ENCODE results near the gene WWOX.

WWOX gene

DNA sequence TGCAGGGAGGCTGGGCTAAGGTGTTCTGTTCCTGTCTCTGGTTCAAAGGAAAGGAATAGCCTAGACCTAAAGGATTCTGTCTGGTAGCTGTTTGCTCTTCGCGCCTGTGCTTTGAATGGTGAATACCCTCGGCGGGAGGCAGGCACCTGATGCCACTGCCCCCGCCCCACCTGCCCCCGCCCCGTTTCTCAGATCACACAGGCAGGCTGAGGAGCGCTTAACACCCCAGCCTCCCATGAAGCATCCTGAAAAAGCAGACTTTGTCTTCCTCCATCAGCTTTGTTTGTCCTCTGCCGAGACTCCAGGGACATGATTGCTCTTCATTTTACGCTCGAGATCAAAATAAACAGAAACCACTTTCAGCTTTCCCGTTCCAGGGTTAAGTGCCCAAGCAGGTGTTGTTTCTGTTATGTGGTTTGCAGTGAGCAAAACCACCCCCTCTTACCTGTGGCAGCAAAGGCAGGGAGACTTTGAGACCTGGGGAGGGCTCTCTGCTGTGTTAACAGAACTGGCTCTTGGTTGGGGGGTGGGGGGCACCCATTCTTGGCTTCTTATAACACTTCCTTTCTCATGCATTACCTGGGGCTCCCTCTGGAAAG, 452.1 kb downstream of the WWOX start:
- DNase-seq: no peak

DNA sequence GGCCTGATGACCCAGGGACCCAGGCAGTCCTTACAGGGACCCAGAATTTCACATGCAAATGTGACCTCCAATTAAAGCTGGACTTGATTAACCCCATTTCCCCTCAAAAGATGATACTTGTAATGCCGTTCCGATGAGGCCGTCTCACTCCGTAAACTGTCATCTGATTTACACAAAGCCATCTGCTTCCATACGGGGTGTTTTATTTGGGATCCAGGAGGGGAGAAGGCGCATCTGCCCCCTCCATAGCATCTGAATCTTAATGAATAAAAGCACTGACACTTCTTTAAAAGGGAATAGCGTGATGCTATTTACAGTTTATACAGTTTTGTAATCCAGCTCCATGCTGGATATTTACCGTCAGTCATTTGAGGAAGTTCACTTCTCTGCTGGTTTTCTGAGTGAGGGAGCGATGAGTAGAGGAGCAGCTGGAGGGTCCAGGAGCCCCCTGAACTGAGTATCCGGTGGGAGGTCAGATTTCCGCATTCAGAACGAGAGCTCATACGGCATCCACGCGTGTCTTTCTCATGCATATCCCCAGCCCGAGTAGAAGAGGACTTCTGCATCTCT, 452.7 kb downstream of the WWOX start:
- DNase-seq: no peak

GRCh38 chr16:78552716-78553115, 453.3 kb downstream of the WWOX start:
- no peak for DNase-seq

DNA sequence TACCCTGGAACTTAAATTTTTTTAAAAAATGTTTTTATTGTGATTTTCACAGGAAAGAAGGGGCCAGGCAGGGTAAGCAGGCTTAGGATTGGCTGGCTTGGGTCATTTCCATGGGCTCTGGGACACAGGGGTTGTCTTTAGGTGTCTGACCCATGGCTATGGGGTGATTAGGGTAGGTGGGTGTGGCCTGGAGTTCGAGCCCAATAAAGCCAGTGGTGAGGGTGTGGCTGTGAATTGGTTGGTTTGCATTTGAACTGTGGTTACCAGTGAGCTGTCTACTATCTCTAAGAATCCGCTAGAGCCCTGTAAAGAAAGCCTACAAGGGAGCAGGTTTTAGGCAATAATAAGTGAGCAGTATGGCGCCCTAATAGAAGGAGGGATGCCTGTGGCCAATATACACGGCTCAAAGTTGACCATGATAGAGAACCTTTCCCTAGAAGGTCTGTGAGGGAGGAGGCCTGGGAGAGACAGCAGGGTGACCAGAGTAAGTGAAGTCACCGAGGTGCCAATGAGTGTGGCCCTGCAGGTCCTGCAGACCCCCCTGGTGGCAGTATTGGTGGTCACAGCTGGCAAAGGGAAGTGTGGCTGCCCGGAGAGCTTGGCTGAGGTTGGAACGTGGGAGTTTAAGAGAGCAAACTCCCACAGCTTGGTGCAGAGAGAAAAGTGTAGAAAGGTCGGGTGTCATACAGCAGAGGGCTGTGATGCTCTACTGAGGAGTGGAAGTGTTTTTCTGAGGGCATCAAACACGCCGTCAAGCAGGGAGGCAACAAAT, 454.0 kb downstream of the WWOX start:
- DNase-seq: no peak

- DNase-seq: no peak
Observed at GRCh38 chr16:78556421-78556820, 457.0 kb downstream of the WWOX start.

- DNase-seq: no peak
Observed at GRCh38 chr16:78560997-78561396, 461.5 kb downstream of the WWOX start.

DNA sequence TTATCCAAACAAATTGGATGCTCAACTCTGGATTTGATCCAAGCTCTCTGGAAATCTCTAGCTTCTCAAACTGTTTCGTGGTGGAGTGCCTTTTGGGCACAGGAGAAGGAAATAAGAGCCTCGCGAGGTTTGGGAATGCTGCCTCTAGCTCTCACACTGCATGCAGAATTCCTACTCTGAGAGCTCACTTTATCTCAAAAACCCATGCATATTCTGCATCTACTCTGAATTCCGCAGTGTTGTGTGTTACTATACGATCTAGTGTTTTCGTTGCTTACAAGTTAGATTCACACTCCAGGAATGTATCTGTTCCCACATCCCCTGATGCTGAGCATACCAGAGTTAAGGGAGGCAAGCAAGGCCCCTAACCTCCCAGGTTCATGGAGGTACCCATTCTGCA, 462.7 kb downstream of the WWOX start:
- DNase-seq: no peak

GRCh38 chr16:78562650-78563049, 463.2 kb downstream of the WWOX start:
- DNase-seq: no peak

DNA sequence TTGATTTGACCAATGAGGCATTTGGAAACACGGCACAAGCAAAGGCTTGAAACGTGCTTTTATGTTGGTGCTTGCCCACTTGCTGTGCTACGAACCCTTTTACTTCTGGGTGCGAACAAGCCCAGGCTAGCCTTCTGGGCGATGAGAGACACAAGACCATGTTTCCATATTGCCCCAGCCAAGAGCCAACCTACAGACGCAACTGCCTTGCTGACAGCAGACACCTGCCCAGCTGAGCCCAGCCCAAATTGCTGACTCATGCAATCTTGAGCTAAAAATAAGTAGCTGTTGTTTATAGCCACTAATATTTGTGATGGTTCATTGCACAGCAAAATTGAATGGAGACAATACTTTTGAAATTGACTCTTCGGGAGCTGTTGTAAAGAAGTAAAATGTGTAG, 464.5 kb downstream of the WWOX start:
- no peak for DNase-seq

- no peak for DNase-seq
Observed at GRCh38 chr16:78566397-78567073, 467.1 kb downstream of the WWOX start.

DNA sequence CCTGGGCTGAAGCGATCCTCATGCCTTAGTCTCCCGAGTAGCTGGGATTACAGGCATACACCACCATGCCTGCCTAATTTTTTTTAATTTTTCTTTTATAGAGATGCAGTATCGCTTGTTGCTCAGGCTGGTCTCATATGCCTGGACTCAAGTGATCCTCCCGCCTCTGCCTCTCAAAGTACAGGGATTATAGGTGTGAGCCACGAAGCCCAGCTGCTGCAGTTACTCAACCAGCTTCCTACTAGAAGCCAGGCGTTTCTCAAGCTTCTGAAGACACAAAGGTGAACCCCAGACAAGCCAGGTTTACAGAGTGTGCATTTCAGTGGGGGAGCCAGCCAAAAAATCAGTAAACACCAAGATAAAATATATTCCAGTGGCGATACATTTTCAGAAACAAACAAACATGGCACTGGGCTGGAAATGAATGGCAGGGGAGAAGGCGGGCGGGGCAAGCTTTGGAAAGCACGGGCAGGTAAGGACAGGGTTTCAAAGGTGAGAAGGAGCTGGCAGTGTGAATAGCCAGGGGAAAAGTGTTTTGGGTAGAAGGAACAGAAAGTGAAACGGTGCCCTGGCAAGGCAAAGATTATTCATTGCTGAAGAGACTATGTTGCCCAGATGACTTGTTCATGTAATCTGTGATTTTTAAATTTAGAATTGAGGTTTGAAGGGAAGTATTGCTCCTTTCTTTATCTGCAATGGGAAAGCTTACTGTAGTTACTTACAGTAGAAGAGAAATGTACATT, 471.1 kb downstream of the WWOX start:
- no peak for DNase-seq

DNA sequence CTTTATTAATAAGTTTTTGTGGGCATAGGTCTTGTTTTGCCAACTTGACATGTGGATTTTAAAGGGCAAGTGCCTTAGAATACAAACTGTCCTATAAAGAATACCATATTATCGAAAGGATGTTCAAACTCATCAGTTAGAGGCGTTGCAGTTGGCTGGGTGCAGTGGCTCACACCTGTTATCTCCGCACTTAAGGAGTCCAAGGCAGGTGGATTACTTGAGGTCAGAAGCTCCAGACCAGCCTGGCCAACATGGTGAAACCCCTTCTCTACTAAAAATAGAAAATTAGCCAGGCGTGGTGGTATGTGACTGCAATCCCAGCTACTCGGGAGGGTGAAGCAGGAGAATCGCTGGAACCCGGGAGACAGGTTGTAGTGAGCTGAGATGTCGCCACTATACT, 472.0 kb downstream of the WWOX start:
- no peak for DNase-seq

- no peak for DNase-seq
Observed at GRCh38 chr16:78571898-78572358, 472.5 kb downstream of the WWOX start.

DNA sequence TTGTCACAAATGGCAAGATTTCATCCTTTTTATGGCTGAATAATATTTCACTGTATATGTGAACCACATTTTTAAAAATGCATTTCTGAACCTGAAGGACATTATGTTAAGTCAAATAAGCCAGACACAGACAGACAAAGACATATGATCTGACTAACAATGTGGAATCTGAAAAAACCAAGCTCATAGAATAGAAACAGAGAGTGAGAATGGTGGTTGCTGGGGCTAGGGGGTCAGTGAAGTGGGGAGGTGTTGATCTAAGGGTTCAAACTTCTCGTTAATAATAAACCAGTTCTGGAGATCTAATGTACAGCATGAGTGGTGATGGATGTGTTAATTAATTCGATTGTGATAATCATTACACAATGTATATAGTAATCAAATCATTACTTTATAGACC, 475.1 kb downstream of the WWOX start:
- no peak for DNase-seq

DNA sequence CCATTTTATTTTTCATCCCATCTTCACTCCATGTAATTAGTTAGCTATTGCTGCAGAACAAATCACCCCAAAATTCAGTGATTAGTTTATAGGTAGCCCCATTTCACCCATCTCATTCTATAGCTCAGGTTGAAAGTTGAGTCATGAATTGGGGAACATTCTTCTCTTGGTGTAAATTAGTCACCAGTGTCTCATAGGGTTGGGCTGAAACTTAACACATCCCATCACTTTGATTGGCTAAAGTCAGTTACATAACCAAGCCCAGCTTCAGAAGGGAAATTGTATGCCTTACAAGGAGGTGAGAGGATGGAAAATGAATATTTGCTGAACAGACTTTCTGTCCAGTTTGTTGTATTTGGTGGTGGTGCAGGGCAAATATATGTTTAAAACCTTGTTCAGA, 477.5 kb downstream of the WWOX start:
- no peak for DNase-seq

DNA sequence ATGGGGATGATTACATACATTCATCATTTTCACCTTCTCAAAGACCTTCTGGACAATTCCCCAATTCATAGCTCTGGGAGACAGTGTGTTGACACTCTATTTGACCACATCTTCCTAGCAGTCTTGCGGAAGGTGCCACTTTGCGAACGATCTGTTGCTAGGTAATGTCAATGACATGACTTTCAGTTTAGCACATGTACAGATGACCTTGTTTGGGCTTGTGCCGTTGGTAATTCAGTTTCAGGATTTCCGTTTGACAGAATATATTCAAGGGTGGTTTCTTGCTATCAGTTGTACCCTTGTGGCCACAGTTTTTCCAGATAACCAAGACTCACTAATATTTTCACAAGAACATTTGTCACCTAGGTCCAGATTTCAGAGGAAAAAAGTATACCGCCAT, 478.2 kb downstream of the WWOX start:
- no peak for DNase-seq

DNA sequence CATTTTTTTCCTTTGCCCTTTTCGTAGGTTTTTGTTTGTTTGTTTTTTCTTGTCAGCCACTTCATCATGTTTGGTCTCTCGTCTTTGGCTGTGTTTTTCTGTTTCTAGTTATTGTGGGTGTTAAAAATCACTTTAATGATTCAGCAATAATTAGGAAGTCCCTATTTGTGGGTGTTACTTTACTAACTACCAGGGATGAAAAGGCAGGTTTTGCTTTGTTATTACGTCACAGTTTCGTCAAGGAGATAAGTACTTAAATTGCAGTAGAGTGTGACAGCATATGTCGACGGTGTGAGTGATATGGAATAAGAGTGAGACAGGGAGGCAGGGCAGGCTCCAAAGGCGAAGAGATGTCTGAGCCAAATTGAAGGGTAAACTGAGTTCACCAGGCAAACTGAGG, 479.6 kb downstream of the WWOX start:
- DNase-seq: no peak

- no peak for DNase-seq
Observed at GRCh38 chr16:78583441-78583840, 484.0 kb downstream of the WWOX start.

- DNase-seq: no peak
Observed at GRCh38 chr16:78584213-78584860, 484.9 kb downstream of the WWOX start.

GRCh38 chr16:78584991-78585390, 485.5 kb downstream of the WWOX start:
- no peak for DNase-seq

- DNase-seq: no peak
Observed at GRCh38 chr16:78589331-78589730, 489.9 kb downstream of the WWOX start.

GRCh38 chr16:78591682-78592103, 492.2 kb downstream of the WWOX start:
- DNase-seq: no peak

DNA sequence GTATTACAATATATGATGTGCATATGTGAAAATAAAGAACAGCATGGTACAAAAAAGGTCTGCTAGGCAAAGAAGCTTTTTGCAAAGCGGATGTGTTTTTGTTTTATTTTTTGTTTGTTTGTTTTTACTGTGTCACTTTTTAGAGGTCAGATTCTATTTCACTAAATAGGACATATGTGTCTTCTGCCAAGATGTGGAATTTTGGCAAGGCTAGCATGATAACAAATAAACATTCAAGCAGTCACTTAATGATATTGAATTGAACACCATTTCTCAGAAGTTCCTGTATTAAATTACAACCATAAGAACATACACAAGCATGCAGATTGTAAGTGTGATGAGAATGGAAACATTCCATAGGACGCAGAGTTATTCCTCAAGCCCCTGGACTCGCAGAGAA, 492.7 kb downstream of the WWOX start:
- no peak for DNase-seq
